Endothelial cell of umbilical vein (primary cell): ENCODE measurements around the gene SLC35F3. TPM values are rescaled to one million over a fixed set of nuclear protein-coding genes. Genes with fewer than 3 reads are reported as not detected.
A peak's percentile ranks its signal among the peaks of the same experiment; 100 is the strongest.

ENCODE experiments used
- BruUV-seq: library from RNA; stranded (reverse); fragments of 400-500 nt; replicated peaks from 2 replicates; lab custom pipeline; 2021; lab: Mats Ljungman, UMichigan
- CTCF ChIA-PET: fragments of 300-600, 350-600 bp; sonication (Branson Sonifier 250); formaldehyde crosslinking; loops from one replicate; lab custom pipeline; 2021; ENCODE audit warnings: antibody characterized with exemption, inconsistent platforms; lab: Charles Lee
- POLR2A ChIA-PET: fragments of 300-600, 350-600 bp; sonication (Branson Sonifier 250); formaldehyde crosslinking; loops from one replicate; lab custom pipeline; 2021; ENCODE audit warnings: antibody characterized with exemption, inconsistent platforms; lab: Charles Lee
- DNase-seq: peaks from one replicate; pipeline ENCODE4 v3.0.0-alpha.2; 2011; ENCODE audit warnings: low read depth, low spot score
- FAIRE-seq: peaks from 2 replicates; lab custom pipeline; 2011; peaks lifted over from hg19 to GRCh38; lab: Jason Lieb, UNC
- H2AFZ ChIP-seq: 2 replicates; pipeline ENCODE4 v1.6.0; 2012; ENCODE audit warnings: low read depth, low read length, control low read depth, inconsistent platforms
- H3K27ac ChIP-seq: 2 replicates; pipeline ENCODE4 v1.5.1; 2011; ENCODE audit warnings: low read depth, mild to moderate bottlenecking, control low read depth, low read length, moderate library complexity; ENCODE audit not compliant: insufficient read depth
- H3K27me3 ChIP-seq, 2 experiments: 2 replicates each; pipeline versions ENCODE4 v1.6.0 to v1.6.1; 2011; ENCODE audit warnings: low read length in 2 of 2, mixed read lengths in 1 of 2; ENCODE audit not compliant: control insufficient read depth in 2 of 2, insufficient read depth in 2 of 2
- H3K36me3 ChIP-seq, 2 experiments: 2 replicates in 1 of 2; 3 replicates in 1 of 2; pipeline ENCODE4 v1.5.1; 2011; ENCODE audit warnings: low read length in 2 of 2, mild to moderate bottlenecking in 1 of 2, moderate library complexity in 1 of 2; ENCODE audit not compliant: control insufficient read depth in 2 of 2, insufficient read depth in 2 of 2; ENCODE audit errors: extremely low read depth in 1 of 2
- H3K4me1 ChIP-seq: 3 replicates; pipeline ENCODE4 v1.5.1; 2011; ENCODE audit warnings: mild to moderate bottlenecking, low read length; ENCODE audit not compliant: control insufficient read depth, insufficient read depth; ENCODE audit errors: extremely low read depth
- H3K4me2 ChIP-seq: 2 replicates; pipeline ENCODE4 v1.6.1; 2011; ENCODE audit warnings: low read length, control low read depth, mixed read lengths; ENCODE audit not compliant: insufficient read depth
- H3K4me3 ChIP-seq, 3 experiments: fragments of 200-600 bp in 1 of 3; sonication (generic), shearing (Covaris generic) in 1 of 3; replicated peaks in 1 of 3; 2 replicates each; pipeline ENCODE4 v1.5.1; 2011 to 2016; ENCODE audit warnings: control low read depth in 3 of 3, low read length in 3 of 3, mild to moderate bottlenecking in 2 of 3, inconsistent platforms in 1 of 3, low read depth in 1 of 3, moderate library complexity in 1 of 3; ENCODE audit not compliant: insufficient read depth in 1 of 3
- H3K79me2 ChIP-seq: 2 replicates; pipeline ENCODE4 v1.6.0; 2012; ENCODE audit warnings: low read length, inconsistent platforms; ENCODE audit not compliant: control insufficient read depth, insufficient read depth
- H3K9ac ChIP-seq: replicated peaks from 2 replicates; pipeline ENCODE3; 2011; ENCODE audit warnings: low read length, control low read depth; ENCODE audit not compliant: insufficient read depth; ENCODE audit errors: extremely low read depth
- H3K9me1 ChIP-seq: replicated peaks from 3 replicates; pipeline ENCODE4 v1.6.0; 2011; ENCODE audit warnings: mild to moderate bottlenecking, low read length; ENCODE audit not compliant: control insufficient read depth, insufficient read depth; ENCODE audit errors: extremely low read depth
- H3K9me3 ChIP-seq: replicated peaks from 2 replicates; pipeline ENCODE4 v1.5.1; 2012; ENCODE audit warnings: low read length, inconsistent platforms; ENCODE audit not compliant: control insufficient read depth, insufficient read depth
- H4K20me1 ChIP-seq: replicated peaks from 2 replicates; pipeline ENCODE3; 2011; ENCODE audit warnings: mild to moderate bottlenecking, low read length; ENCODE audit not compliant: control insufficient read depth, insufficient read depth; ENCODE audit errors: extremely low read depth
- EZH2 ChIP-seq: IDR thresholded peaks from 2 replicates; pipeline ENCODE4 v1.6.1; 2012; ENCODE audit warnings: borderline replicate concordance, low read depth, mild to moderate bottlenecking, moderate library complexity, low read length, inconsistent platforms; ENCODE audit not compliant: severe bottlenecking
- GATA2 ChIP-seq: IDR thresholded peaks from 2 replicates; pipeline ENCODE4 v1.7.0; 2011; ENCODE audit warnings: low read depth, mild to moderate bottlenecking, moderate library complexity, mixed read lengths, low read length; ENCODE audit not compliant: insufficient read length, insufficient read depth
- MAX ChIP-seq: IDR thresholded peaks from 2 replicates; pipeline ENCODE4 v1.6.1; 2011; ENCODE audit not compliant: insufficient read depth, insufficient read length
- MYC ChIP-seq: IDR thresholded peaks from one replicate; pipeline ENCODE4 v1.6.1; 2011; ENCODE audit warnings: mild to moderate bottlenecking, low read depth, low read length
- POLR2AphosphoS5 ChIP-seq: IDR thresholded peaks from 2 replicates; pipeline ENCODE4 v1.6.1; 2012; ENCODE audit warnings: low read depth, mild to moderate bottlenecking, control low read depth, low read length, moderate library complexity; ENCODE audit not compliant: insufficient read depth
- dilution Hi-C: fragments of 300-500 bp; cut with MboI; formaldehyde crosslinking; loops from one replicate; pipeline ENCODE4 v1.15.0; 2019; ENCODE audit warnings: low sequenced_read_pairs; ENCODE audit not compliant: extremely low pct_ligation_motif_present
- intact Hi-C: fragments of 100-400 bp; cut with micrococcal nuclease; formaldehyde crosslinking; loops from one replicate; pipeline ENCODE4 v1.10.0; 2022
- polyA plus RNA-seq, 4 experiments: library from polyadenylated mRNA; depleted of rRNA in 3 of 4; stranded (reverse) in 3 of 4; unstranded in 1 of 4; fragments of >200 nt; gene quantifications; 2 replicates each; pipeline versions ENCODE4 v1.2.1 to v1.2.3, GENCODE V29; 2011 to 2012; ENCODE audit warnings: missing spikeins in 1 of 4
- total RNA-seq: library from RNA; stranded (reverse); gene quantifications from 2 replicates; pipeline ENCODE4 v1.2.3, GENCODE V29; 2021
- TF ChIP-seq, protein P1 (sequence below), 2 donors: IDR thresholded peaks; 1 replicate in 1 of 2; 2 replicates in 1 of 2; pipeline ENCODE4 v1.5.1; 2011; ENCODE audit warnings: low read length in 2 of 2, mild to moderate bottlenecking in 2 of 2, moderate library complexity in 2 of 2, control low read depth in 1 of 2, inconsistent platforms in 1 of 2, low read depth in 1 of 2; ENCODE audit not compliant: insufficient read depth in 1 of 2; ENCODE audit errors: extremely low read depth in 1 of 2

The SLC35F3 gene
- total and polyA plus RNA-seq, 2 donors (not counting 3 experiments of a cell fraction or from before 2014, with no cell fraction given) = not detected

DNA sequence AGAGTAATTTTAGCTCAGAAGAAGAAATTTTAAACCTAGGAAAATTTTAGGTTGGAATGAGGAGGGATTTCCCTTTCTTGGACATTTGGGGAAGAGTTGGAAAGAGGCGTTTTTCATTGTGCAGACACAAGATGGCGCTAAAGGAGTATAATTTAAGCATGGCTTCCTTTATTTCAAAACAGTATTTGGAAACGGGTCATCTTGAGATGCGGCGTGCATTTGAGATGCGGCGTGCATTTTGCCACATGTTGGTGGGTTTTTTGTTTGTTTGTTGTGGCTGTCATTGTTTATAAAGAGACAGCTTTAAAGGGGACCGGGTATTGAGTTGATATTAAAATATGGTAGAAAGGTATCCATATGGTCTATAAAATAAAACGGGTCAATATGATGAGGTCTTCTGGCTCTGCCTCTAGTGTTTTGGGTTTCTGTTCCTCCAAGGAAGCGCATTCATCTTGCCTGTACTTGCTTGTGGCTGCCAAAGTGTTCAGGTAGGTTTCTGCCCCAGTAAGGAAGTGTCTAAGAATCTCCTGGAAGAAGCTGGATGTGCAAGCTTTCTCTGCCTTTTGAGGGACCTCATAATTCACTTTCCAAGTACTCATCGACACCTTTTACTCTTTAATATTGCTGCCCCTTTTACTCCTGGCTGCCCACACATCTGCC lies 210.3 kb downstream of the SLC35F3 start:
- Histone ChIP-seq H3K4me1 (peaks cover 3% of the 10 kb centered on the region), H3K9me1 (no peaks in the 10 kb centered on the region), H3K27ac (no peak overlapping the region), H3K9me3 (no peaks in the 10 kb centered on the region), H3K27me3 (peaks cover 0 to 2% of the 10 kb centered on the region in 2 experiments), H3K4me2 (peak overlapping the region; percentile 34), H2AFZ (peak overlapping the region; percentile 44), H3K4me3 (no peak overlapping the region), H4K20me1 (no peaks in the 10 kb centered on the region), H3K36me3 (no peaks in the 10 kb centered on the region), H3K79me2 (no peaks in the 10 kb centered on the region), H3K9ac (no peak overlapping the region)
- intact Hi-C loops (loop anchor here (1.0 to 10.0 kb wide), 5 partner anchors 40 to 360 kb away; partner anchors contain the start of gene TARBP1), dilution Hi-C loops (no loop called here)
- POLR2A ChIA-PET = no interaction called here
- TF ChIP-seq MYC (no peak), EZH2 (no peak), MAX (no peak), GATA2 (no peak), POLR2AphosphoS5 (no peak)
- TF ChIP-seq, protein P1, sequence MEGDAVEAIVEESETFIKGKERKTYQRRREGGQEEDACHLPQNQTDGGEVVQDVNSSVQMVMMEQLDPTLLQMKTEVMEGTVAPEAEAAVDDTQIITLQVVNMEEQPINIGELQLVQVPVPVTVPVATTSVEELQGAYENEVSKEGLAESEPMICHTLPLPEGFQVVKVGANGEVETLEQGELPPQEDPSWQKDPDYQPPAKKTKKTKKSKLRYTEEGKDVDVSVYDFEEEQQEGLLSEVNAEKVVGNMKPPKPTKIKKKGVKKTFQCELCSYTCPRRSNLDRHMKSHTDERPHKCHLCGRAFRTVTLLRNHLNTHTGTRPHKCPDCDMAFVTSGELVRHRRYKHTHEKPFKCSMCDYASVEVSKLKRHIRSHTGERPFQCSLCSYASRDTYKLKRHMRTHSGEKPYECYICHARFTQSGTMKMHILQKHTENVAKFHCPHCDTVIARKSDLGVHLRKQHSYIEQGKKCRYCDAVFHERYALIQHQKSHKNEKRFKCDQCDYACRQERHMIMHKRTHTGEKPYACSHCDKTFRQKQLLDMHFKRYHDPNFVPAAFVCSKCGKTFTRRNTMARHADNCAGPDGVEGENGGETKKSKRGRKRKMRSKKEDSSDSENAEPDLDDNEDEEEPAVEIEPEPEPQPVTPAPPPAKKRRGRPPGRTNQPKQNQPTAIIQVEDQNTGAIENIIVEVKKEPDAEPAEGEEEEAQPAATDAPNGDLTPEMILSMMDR (IDR thresholded peaks at IDR 0.05; ENCODE audit: extremely low read depth in 1 of 2, insufficient read depth in 1 of 2, low read depth in 1 of 2, low read length in 2 of 2) = peak; percentile 48 to 56
- no TSS peak for BruUV-seq
- peak; percentile 63 for FAIRE-seq
- peak; percentile 49 for DNase-seq
- CTCF ChIA-PET = interaction anchor here (1.2 to 5.2 kb wide), 6 partner anchors 10 to 212 kb away, joined by 3 to 81 read pairs (median 8); no protein-coding TSS in a partner anchor
